Right lobe of liver (tissue), 6 donors: Measurements from ENCODE around the gene CRYGN. TPM values are rescaled to one million over a fixed set of nuclear protein-coding genes. Genes with fewer than 3 reads are reported as not detected.

Experiments used
- ATAC-seq, 4 donors: fragments of 200-7000 bp; cut with Tn5 transposase; one replicate each; pipeline ENCODE4 v1.9.1; 2020; ENCODE audit warnings: mild to moderate bottlenecking in 4 of 4, moderate library complexity in 4 of 4
- DNase-seq, 3 donors: peaks; one replicate each; pipeline ENCODE4 v3.0.0-alpha.2; 2020
- H3K27ac ChIP-seq, 3 donors: fragments of 200-600 bp; one replicate each; pipeline ENCODE4 v1.8.0; 2022
- H3K27me3 ChIP-seq, 2 donors: fragments of 200-600 bp; one replicate each; pipeline ENCODE4 v1.8.0; 2022
- H3K36me3 ChIP-seq, 4 donors: fragments of 200-600 bp; sonication (generic) in 1 of 4; one replicate each; pipeline versions ENCODE4 v1.5.1 to v1.8.0; 2017 to 2022; ENCODE audit warnings: control low read depth in 1 of 4
- H3K4me1 ChIP-seq, 4 donors: fragments of 200-600 bp; sonication (generic) in 1 of 4; one replicate each; pipeline versions ENCODE4 v1.5.1 to v1.8.0; 2017 to 2022; ENCODE audit warnings: control low read depth in 1 of 4
- H3K4me3 ChIP-seq, 3 donors: fragments of 200-600 bp; one replicate each; pipeline ENCODE4 v1.8.0; 2022
- H3K9me3 ChIP-seq, 4 donors: fragments of 200-600 bp; sonication (generic) in 1 of 4; one replicate each; pipeline versions ENCODE4 v1.5.1 to v1.8.0; 2017 to 2022; ENCODE audit warnings: control low read depth in 1 of 4
- CTCF ChIP-seq, 4 donors: fragments of 200-600 bp in 3 of 4; fragments of 450-650 bp in 1 of 4; IDR thresholded peaks; one replicate each; pipeline versions ENCODE4 v1.5.1 to v1.8.0; 2016 to 2022; ENCODE audit warnings: antibody characterized with exemption in 4 of 4, mild to moderate bottlenecking in 2 of 4
- POLR2A ChIP-seq: fragments of 450-650 bp; IDR thresholded peaks from one replicate; pipeline ENCODE4 v1.6.1; 2017; ENCODE audit warnings: antibody characterized with exemption, mild to moderate bottlenecking
- WGBS: methylation state at CpG from one replicate; pipeline ENCODE4 v1.1.6; 2018; ENCODE audit warnings: low coverage, low lambda C conversion rate; ENCODE audit not compliant: insufficient coverage; ENCODE audit errors: missing lambda C conversion rate; 5-methylcytosine and 5-hydroxymethylcytosine counted together
- intact Hi-C, 2 donors: fragments of 100-400 bp; cut with DNase I; formaldehyde crosslinking; loops; one replicate each; pipeline versions ENCODE4 v1.11.2 to v1.14.1; 2022
- total RNA-seq, 6 experiments: library from RNA; depleted of rRNA in 2 of 6; stranded (reverse); fragments of >200 nt in 2 of 6; fragmentation: NEBNext Ultra II Directional in 3 of 6; extraction: Animal tissue kit (Norgen Biotek cat#: 25700) in 3 of 6; gene quantifications; one replicate each; pipeline versions ENCODE4 v1.1.0 to v1.2.4, GENCODE V29; 2016 to 2023
- donor health status: DM: no; HTN: yes; CAD: no.
- donor health status: DM: no; HTN: no; CAD: no.
- donor health status: DM: no; HTN: no; CAD: no.
- donor health status: DM: no; HTN: yes; CAD: no.
- donor health status: DM: no; HTN: yes; CAD: no.

CRYGN gene
- total RNA-seq, 6 experiments from 2014 or later: not detected

- no peak for ATAC-seq
- Histone ChIP-seq H3K27me3 (no peaks in the 10 kb centered on the region), H3K27ac (no peak overlapping the region), H3K36me3 (peaks cover 0 to 52% (median 12%) of the 10 kb centered on the region in 4 donors), H3K4me3 (no peak overlapping the region), H3K9me3 (no peaks in the 10 kb centered on the region), H3K4me1 (peaks cover 0 to under 1% (median 0%) of the 10 kb centered on the region in 4 donors)
- intact Hi-C loops: no loop called here
- DNase-seq: no peak
- no peak for TF ChIP-seq CTCF (IDR thresholded peaks at IDR 0.05)
- no peak for TF ChIP-seq POLR2A
- 93% methylated on average over 3 of the region's 3 CpGs for WGBS
Measured at GRCh38 chr7:151486074-151486473, 46.1 kb upstream of the CRYGN start.

GRCh38 chr7:151484971-151485707 lies 45.2 kb upstream of the CRYGN start:
- Histone ChIP-seq H3K4me1 (no peaks in the 10 kb centered on the region), H3K27ac (no peak overlapping the region), H3K9me3 (no peaks in the 10 kb centered on the region), H3K4me3 (no peak overlapping the region), H3K36me3 (peaks cover 0 to 50% (median 12%) of the 10 kb centered on the region in 4 donors), H3K27me3 (no peaks in the 10 kb centered on the region)
- intact Hi-C loops: no loop called here
- no peak for DNase-seq
- TF ChIP-seq POLR2A (no peak), CTCF (IDR thresholded peaks at IDR 0.05) (no peak)
- ATAC-seq: peak in 1 of 4 donors; percentile 41
- 58% methylated on average over 6 of the region's 7 CpGs for WGBS

DNA sequence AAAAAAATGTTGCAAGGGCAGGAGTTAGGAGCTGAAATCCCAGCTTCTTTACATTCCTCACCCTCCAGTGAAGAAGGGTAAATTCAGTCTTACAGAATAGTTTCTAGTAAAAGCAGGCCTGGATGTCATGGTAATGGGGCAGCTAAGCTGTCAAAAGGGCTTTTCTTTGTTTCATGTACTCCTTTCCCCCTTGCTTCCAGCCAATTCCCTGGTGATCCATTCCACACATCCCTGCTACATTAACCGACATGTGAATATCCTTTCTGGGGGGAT lies 43.7 kb upstream of the CRYGN start:
- H3K27me3 ChIP-seq: no peaks in the 10 kb centered on the region
- H3K4me3 ChIP-seq: no peak overlapping the region
- no peak for DNase-seq
- no peak overlapping the region for H3K27ac ChIP-seq
- no peaks in the 10 kb centered on the region for H3K9me3 ChIP-seq
- intact Hi-C loops: no loop called here
- TF ChIP-seq CTCF (IDR thresholded peaks at IDR 0.05) (no peak), POLR2A (no peak)
- no peak for ATAC-seq
- H3K36me3 ChIP-seq: peaks cover 0 to 39% (median 9%) of the 10 kb centered on the region in 4 donors
- 100% methylated on average over 1 of the region's 1 CpG for WGBS
- H3K4me1 ChIP-seq: no peaks in the 10 kb centered on the region

DNA sequence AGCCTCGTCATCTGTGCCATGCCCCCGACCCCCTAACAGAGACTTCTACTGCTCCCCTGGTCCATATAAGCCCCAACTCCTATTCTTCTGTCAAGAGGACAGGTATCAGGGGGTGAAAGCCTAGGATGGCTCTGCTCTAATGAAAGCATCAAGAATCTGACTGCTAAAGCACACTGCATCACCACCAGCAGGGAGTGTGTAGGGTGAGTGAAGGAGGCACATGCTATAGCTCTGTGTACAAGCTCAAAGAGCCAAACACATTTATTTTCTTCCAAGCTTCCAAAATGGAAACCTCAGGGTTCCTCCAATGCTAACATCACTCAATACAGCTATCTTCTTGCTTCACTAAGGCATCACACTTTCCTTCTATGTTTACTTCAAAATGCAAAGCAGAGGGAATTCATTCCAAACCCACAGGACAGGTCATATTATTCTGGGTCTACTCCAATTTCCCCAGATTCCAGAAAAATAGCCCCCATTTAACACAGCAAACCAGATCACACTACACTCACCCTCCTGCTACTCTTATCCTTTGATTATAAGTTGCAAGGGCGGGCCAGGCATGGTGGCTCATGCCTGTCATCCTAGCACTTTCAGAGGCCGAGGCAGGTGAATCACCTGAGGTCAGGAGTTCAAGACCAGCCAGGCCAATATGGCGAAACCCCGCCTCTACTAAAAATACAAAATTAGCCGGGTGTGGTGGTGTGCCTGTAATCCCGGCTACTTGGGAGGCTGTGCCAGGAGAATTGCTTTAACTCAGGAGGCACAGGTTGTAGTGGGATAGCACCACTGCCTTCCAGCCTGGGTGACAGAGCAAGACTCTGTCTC lies 43.2 kb upstream of the CRYGN start:
- no peak overlapping the region for H3K27ac ChIP-seq

More for the DNA sequence above, 43.2 kb upstream of the CRYGN start:
- Histone ChIP-seq H3K4me3 (no peak overlapping the region), H3K36me3 (peaks cover 0 to 39% (median 8%) of the 10 kb centered on the region in 4 donors), H3K27me3 (no peaks in the 10 kb centered on the region), H3K9me3 (no peaks in the 10 kb centered on the region), H3K4me1 (no peaks in the 10 kb centered on the region)
- TF ChIP-seq POLR2A (no peak), CTCF (IDR thresholded peaks at IDR 0.05) (no peak)
- intact Hi-C loops: no loop called here
- WGBS: 87% methylated on average over 5 of the region's 8 CpGs
- no peak for DNase-seq
- ATAC-seq: no peak
